CD14-positive monocyte (primary cell): ENCODE data around the gene ITPKB. TPM values are rescaled to one million over a fixed set of nuclear protein-coding genes. Genes with fewer than 3 reads are reported as not detected.
A peak's percentile ranks its signal among the peaks of the same experiment; 100 is the strongest.

ENCODE experiments used
- DNase-seq, 3 donors: peaks; one replicate each; pipeline ENCODE4 v3.0.0-alpha.2; 2011 to 2022
- H2AFZ ChIP-seq: 2 replicates; pipeline ENCODE4 v1.6.0; 2012; ENCODE audit warnings: mild to moderate bottlenecking, low read depth, low read length, inconsistent platforms; ENCODE audit not compliant: insufficient read depth, poor library complexity, severe bottlenecking
- H3K27ac ChIP-seq, 2 donors: 1 replicate in 1 of 2; 2 replicates in 1 of 2; pipeline ENCODE4 v1.5.1; 2012 to 2013; ENCODE audit warnings: low read length in 2 of 2, control low read depth in 1 of 2, inconsistent platforms in 1 of 2, low read depth in 1 of 2, mild to moderate bottlenecking in 1 of 2
- H3K27me3 ChIP-seq, 2 donors: one replicate each; pipeline versions ENCODE4 v1.6.0 to v1.6.1; 2011 to 2013; ENCODE audit warnings: low read length in 2 of 2; ENCODE audit not compliant: control insufficient read depth in 2 of 2, insufficient read depth in 2 of 2
- H3K36me3 ChIP-seq, 2 donors: replicated peaks in 1 of 2; 1 replicate in 1 of 2; 2 replicates in 1 of 2; pipeline versions ENCODE4 v1.5.1 to v1.6.1; 2012 to 2013; ENCODE audit warnings: low read length in 2 of 2, control low read depth in 1 of 2, inconsistent platforms in 1 of 2, mild to moderate bottlenecking in 1 of 2; ENCODE audit not compliant: insufficient read depth in 2 of 2, control insufficient read depth in 1 of 2
- H3K4me1 ChIP-seq, 2 donors: 1 replicate in 1 of 2; 2 replicates in 1 of 2; pipeline versions ENCODE4 v1.5.1 to v1.6.1; 2012 to 2013; ENCODE audit warnings: low read length in 2 of 2, control low read depth in 1 of 2, inconsistent platforms in 1 of 2, mild to moderate bottlenecking in 1 of 2, moderate library complexity in 1 of 2; ENCODE audit not compliant: insufficient read depth in 2 of 2, control insufficient read depth in 1 of 2
- H3K4me2 ChIP-seq: replicated peaks from 2 replicates; pipeline ENCODE3; 2012; ENCODE audit warnings: low read length, moderate library complexity, mild to moderate bottlenecking; ENCODE audit not compliant: poor library complexity, severe bottlenecking; ENCODE audit errors: extremely low read depth
- H3K4me3 ChIP-seq, 3 experiments: fragments of 200-600 bp in 1 of 3; sonication (generic) in 1 of 3; replicated peaks in 1 of 3; 1 replicate in 2 of 3; 2 replicates in 1 of 3; pipeline ENCODE4 v1.5.1; 2011 to 2013; ENCODE audit warnings: low read length in 3 of 3, mild to moderate bottlenecking in 3 of 3, control low read depth in 2 of 3, low read depth in 2 of 3, inconsistent platforms in 1 of 3, moderate library complexity in 1 of 3
- H3K79me2 ChIP-seq: 2 replicates; pipeline ENCODE4 v1.6.0; 2012; ENCODE audit warnings: mild to moderate bottlenecking, control low read depth, inconsistent platforms, low read length, moderate library complexity; ENCODE audit not compliant: insufficient read depth
- H3K9ac ChIP-seq: 2 replicates; pipeline ENCODE4 v1.6.0; 2017; ENCODE audit warnings: low read length, mild to moderate bottlenecking; ENCODE audit not compliant: insufficient read depth, poor library complexity, severe bottlenecking
- H3K9me3 ChIP-seq, 2 donors: replicated peaks in 1 of 2; 1 replicate in 1 of 2; 2 replicates in 1 of 2; pipeline versions ENCODE4 v1.5.1 to v1.6.1; 2012 to 2013; ENCODE audit warnings: low read length in 2 of 2, control low read depth in 1 of 2; ENCODE audit not compliant: control insufficient read depth in 1 of 2, insufficient read depth in 1 of 2
- H4K20me1 ChIP-seq: 2 replicates; pipeline ENCODE4 v1.6.0; 2012; ENCODE audit warnings: mild to moderate bottlenecking, low read length, control low read depth, moderate library complexity; ENCODE audit not compliant: insufficient read depth
- H3K27ac Mint-ChIP-seq, 7 donors: one replicate each; pipeline ENCODE4 v1.8.0; 2020; ENCODE audit warnings: mild to moderate bottlenecking in 7 of 7, mixed read lengths in 7 of 7, moderate library complexity in 6 of 7, inconsistent platforms in 2 of 7
- H3K27me3 Mint-ChIP-seq, 3 donors: one replicate each; pipeline ENCODE4 v1.8.0; 2021 to 2022; ENCODE audit warnings: low read depth in 3 of 3, mild to moderate bottlenecking in 3 of 3, mixed read lengths in 3 of 3, moderate library complexity in 3 of 3, inconsistent platforms in 1 of 3
- H3K36me3 Mint-ChIP-seq, 2 donors: one replicate each; pipeline ENCODE4 v1.8.0; 2020; ENCODE audit warnings: mixed read lengths in 2 of 2, inconsistent platforms in 1 of 2, mild to moderate bottlenecking in 1 of 2
- H3K4me1 Mint-ChIP-seq: one replicate; pipeline ENCODE4 v1.8.0; 2020; ENCODE audit warnings: mild to moderate bottlenecking, mixed read lengths
- H3K4me3 Mint-ChIP-seq, 2 donors: one replicate each; pipeline ENCODE4 v1.8.0; 2020; ENCODE audit warnings: mild to moderate bottlenecking in 2 of 2, mixed read lengths in 2 of 2, moderate library complexity in 1 of 2
- H3K9me3 Mint-ChIP-seq, 7 donors: one replicate each; pipeline ENCODE4 v1.8.0; 2020 to 2022; ENCODE audit warnings: mixed read lengths in 7 of 7, mild to moderate bottlenecking in 6 of 7, moderate library complexity in 6 of 7, inconsistent platforms in 2 of 7
- WGBS: methylation state at CpG from one replicate; pipeline ENCODE4 v1.1.5; 2013; ENCODE audit warnings: missing lambda C conversion rate; ENCODE audit not compliant: insufficient coverage; 5-methylcytosine and 5-hydroxymethylcytosine counted together
- intact Hi-C, 2 donors: fragments of 100-400 bp; cut with micrococcal nuclease; formaldehyde crosslinking; loops; one replicate each; pipeline versions ENCODE4 v1.15.0 to v1.15.1; 2023
- polyA plus RNA-seq, 3 donors: library from polyadenylated mRNA; depleted of rRNA in 1 of 3; unstranded in 2 of 3; stranded (reverse) in 1 of 3; fragments of 300-500 nt in 2 of 3; fragments of >200 nt in 1 of 3; fragmentation: Illumina TruSeq in 2 of 3; gene quantifications; 1 replicate in 2 of 3; 2 replicates in 1 of 3; pipeline ENCODE4 v1.2.3, GENCODE V29; 2012 to 2021
- TF ChIP-seq, protein P1 (sequence below): fragments of 200-600 bp; IDR thresholded peaks from one replicate; pipeline ENCODE4 v1.8.0; 2022; ENCODE audit warnings: antibody characterized with exemption, mild to moderate bottlenecking

The ITPKB gene
- polyA plus RNA-seq, 3 donors = 7.3 to 14.4 (median 10.2) TPM

DNA sequence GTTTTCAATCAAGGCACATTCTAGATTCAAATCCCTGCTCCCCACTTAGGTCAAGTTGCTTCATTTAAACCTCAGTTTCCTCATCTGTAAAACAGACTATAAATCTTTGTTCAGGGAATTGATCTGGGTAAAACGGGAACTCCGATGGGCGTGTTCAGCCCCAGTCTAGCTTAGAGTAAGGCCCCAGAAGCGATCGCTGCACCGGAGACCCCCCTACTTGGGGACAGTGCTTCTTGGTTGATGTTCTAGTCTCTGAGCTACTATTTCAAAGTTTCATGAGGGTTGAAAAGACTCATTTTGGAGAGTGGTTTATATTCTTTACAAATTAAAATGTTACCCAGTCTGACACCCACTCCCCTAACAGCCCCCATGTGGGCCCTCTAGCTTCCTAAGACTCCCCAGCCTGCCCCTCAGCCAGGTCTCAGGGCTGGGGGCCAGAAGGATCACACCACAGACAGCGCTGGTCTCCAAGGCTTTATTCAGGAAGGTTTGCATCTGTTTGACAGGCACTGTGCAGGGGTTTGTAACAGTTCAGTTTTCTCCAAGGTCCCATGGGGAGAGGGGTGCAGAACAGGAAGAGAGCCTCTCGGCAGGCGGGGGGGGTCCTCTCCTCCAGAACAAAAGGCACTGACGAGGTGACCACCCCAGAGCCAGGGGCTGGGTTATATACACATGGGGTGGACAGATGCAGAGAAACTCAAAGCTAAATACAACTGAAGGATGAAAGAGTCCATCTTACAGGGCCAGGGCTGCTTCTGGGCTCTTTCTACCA lies 107.7 kb downstream of the ITPKB start:
- DNase-seq = no peak
- Histone ChIP-seq H3K4me2 (no peak overlapping the region), H3K27ac (no peak overlapping the region), H3K27me3 (no peaks in the 10 kb centered on the region), H3K4me1 (peaks cover under 1 to 9% of the 10 kb centered on the region in 2 donors), H3K9ac (no peak overlapping the region), H3K36me3 (peaks cover 17 to 47% of the 10 kb centered on the region in 2 donors), H2AFZ (no peak overlapping the region), H3K79me2 (no peaks in the 10 kb centered on the region), H3K9me3 (peaks cover 0 to 3% of the 10 kb centered on the region in 2 donors), H4K20me1 (no peaks in the 10 kb centered on the region), H3K4me3 (no peak overlapping the region)
- WGBS = 85% methylated on average over 6 of the region's 10 CpGs
- H3K4me3 Mint-ChIP-seq = no peak overlapping the region
- peaks cover 0 to 1% (median 1%) of the 10 kb centered on the region in 3 donors for H3K27me3 Mint-ChIP-seq
- TF ChIP-seq, protein P1, sequence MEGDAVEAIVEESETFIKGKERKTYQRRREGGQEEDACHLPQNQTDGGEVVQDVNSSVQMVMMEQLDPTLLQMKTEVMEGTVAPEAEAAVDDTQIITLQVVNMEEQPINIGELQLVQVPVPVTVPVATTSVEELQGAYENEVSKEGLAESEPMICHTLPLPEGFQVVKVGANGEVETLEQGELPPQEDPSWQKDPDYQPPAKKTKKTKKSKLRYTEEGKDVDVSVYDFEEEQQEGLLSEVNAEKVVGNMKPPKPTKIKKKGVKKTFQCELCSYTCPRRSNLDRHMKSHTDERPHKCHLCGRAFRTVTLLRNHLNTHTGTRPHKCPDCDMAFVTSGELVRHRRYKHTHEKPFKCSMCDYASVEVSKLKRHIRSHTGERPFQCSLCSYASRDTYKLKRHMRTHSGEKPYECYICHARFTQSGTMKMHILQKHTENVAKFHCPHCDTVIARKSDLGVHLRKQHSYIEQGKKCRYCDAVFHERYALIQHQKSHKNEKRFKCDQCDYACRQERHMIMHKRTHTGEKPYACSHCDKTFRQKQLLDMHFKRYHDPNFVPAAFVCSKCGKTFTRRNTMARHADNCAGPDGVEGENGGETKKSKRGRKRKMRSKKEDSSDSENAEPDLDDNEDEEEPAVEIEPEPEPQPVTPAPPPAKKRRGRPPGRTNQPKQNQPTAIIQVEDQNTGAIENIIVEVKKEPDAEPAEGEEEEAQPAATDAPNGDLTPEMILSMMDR = no peak
- intact Hi-C loops = loop anchor here (5.0 to 10.0 kb wide), 4 partner anchors 56 to 303 kb away; partner anchors contain the start of gene ITPKB (in 1 of the 2)
- peaks cover 0 to 8% (median 6%) of the 10 kb centered on the region in 7 donors for H3K9me3 Mint-ChIP-seq
- peaks cover 31% of the 10 kb centered on the region for H3K4me1 Mint-ChIP-seq
- peaks cover 33 to 54% of the 10 kb centered on the region in 2 donors for H3K36me3 Mint-ChIP-seq
- peak overlapping the region in 3 of 7 donors; percentile 33 to 65 (median 54) for H3K27ac Mint-ChIP-seq

DNA sequence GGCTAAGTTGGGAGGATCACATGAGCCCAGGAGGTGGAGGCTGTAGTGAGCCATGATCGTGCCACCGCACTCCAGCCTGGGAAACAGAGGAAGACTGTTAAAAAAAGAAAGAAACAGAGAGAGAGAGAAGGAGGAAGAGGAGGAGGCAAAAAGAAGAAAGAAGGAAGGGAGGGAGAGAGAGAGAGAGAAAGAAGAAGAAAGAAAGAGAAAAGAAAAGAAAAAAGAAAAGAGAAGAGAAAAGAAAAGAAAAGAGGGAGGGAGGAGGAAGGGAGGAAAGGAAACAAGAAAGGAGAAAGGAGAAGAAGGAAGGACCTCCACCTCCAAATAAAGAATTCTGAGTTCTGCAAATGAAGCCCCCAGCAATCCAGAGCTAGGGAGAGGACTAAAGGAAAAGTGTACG lies 108.5 kb downstream of the ITPKB start:
- TF ChIP-seq, protein P1 = no peak
- 100% methylated on average over 1 of the region's 3 CpGs for WGBS
- no peak overlapping the region for H3K4me3 ChIP-seq
- H3K9ac ChIP-seq = no peak overlapping the region
- H4K20me1 ChIP-seq = no peaks in the 10 kb centered on the region
- H2AFZ ChIP-seq = no peak overlapping the region
- H3K36me3 ChIP-seq = peaks cover 9 to 39% of the 10 kb centered on the region in 2 donors
- H3K27ac Mint-ChIP-seq = no peak overlapping the region
- H3K9me3 Mint-ChIP-seq = peaks cover 0 to 8% (median 6%) of the 10 kb centered on the region in 7 donors
- no peaks in the 10 kb centered on the region for H3K79me2 ChIP-seq
- no peak for DNase-seq
- H3K4me1 ChIP-seq = peaks cover 3 to 9% of the 10 kb centered on the region in 2 donors
- H3K4me1 Mint-ChIP-seq = peaks cover 29% of the 10 kb centered on the region
- no peaks in the 10 kb centered on the region for H3K27me3 ChIP-seq
- no peak overlapping the region for H3K27ac ChIP-seq
- no peak overlapping the region for H3K4me2 ChIP-seq
- H3K36me3 Mint-ChIP-seq = peaks cover 28 to 46% of the 10 kb centered on the region in 2 donors
- peaks cover 0 to 4% (median 2%) of the 10 kb centered on the region in 3 donors for H3K27me3 Mint-ChIP-seq
- intact Hi-C loops = loop anchor here (5.0 to 10.0 kb wide), 4 partner anchors 57 to 304 kb away; partner anchors contain the start of gene ITPKB (in 1 of the 2)
- peaks cover 0 to 3% of the 10 kb centered on the region in 2 donors for H3K9me3 ChIP-seq
- H3K4me3 Mint-ChIP-seq = no peak overlapping the region
